Measurements from ENCODE around the gene MTUS2.

DNA sequence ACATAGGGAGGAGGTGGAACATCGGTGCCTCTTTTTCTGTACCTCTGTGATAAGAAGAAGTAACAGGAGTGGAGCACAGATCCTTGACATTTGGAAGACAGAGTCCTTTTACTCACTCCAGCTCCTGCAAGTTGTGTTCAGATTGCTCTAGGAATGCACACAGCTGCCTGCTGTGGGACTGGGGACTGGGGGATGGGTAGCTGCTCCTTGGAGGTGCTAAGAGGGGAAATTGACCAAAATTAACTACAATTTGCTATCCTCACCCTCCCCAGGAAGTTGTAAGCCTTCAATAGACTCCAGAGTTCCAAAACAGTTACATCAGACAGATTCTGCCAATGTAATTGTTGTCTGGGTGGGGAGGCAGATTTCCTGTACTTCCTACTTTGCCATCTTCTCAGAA lies 317.9 kb downstream of the MTUS2 start:
- TF ChIP-seq POLR2A (IDR thresholded peaks at IDR 0.05; ENCODE audit: low read length): no peak
- TF ChIP-seq GATA1 (IDR thresholded peaks at IDR 0.05; ENCODE audit: low read depth, low read length): no peak

Measured in erythroblast (primary cell).